NCI-H2171 (cell line): Measurements from ENCODE around the gene MAGI1.

Source experiments
- DNase-seq: peaks from one replicate; lab custom pipeline; 2025; lab: John Stamatoyannopoulos, UW

The MAGI1 gene

DNA sequence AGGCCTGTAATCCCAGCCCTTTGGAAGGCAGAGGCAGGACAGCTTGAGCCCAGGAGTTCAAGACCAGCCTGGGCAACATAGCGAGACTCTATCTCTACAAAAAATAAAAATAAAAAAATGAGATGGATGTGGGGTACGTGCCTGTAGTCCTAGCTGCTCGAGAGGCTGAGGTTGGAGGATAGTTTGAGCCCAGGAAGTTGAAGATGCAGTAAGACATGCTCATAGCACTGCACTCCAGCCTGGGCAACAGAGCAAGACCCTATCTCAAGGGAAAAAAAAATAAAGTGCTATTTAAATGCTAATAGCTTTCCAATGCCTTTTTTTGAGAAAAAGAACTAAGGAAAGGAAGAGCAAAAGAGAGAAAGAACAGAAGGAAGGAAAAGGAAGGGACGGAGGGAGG lies 94.5 kb downstream of the MAGI1 start:
- DNase-seq: no peak

DNA sequence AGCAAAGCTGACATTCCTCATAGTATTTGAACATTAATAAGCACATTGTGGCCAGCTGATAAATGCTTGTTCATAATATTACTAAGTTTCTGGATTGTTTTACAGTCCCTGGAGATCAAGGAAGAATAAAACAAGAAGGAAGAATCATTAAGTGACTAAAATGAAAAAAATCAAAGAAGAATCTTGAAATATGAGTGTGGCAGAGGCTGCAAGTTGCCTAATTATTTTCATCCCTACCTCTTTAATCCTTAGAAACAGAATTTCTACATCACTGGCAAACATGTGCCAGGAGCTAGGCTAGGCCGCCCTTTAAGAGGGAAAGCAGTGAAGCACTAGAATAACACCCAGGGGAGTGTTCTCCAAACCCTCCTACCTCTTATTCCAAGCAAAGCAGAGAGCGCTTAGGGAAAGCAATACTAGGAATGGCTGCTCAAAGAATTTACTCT lies 98.9 kb downstream of the MAGI1 start:
- DNase-seq: no peak

- no peak for DNase-seq
Observed at GRCh38 chr3:65939184-65939583, 99.5 kb downstream of the MAGI1 start.

- no peak for DNase-seq
Observed at GRCh38 chr3:65938676-65939075, 100.0 kb downstream of the MAGI1 start.

DNA sequence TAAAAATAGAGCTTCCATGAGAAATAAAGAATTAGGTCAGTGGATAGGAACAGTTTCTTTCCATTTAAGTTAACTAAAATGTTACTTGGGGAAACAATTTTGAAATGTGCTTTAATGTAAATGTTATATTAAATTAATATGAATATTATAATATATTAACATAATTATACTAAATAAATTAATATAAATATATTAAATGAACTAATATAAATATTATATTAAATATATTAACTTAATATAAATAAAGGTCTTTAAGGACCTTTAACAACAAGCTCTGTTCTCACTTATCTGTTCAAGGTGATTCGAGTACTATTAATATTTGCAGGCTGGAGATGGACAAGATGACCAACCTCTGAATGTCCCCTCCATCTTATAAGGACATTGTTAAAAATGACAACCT lies 100.6 kb downstream of the MAGI1 start:
- DNase-seq: no peak

- no peak for DNase-seq
Observed at GRCh38 chr3:65936908-65937638, 101.6 kb downstream of the MAGI1 start.

DNA sequence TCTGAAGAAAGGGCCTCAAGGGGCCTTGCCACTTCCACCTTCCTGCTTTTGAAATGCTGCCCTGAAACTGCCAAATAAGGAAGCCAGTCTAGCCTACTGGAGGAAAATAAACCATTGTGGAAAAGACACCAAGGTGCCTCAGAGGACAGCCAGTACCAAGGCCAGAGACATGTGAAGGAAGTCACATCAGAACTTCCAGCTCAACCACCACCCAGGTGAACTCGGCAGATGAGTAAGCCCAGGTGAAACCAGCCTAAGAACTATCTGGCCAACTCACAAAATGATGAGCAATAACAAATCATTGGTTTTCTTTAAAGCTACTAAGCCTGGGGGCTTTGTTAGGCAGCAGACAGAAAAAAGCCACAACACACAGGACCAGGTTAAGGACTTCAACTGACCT lies 103.0 kb downstream of the MAGI1 start:
- no peak for DNase-seq

- DNase-seq: no peak
Observed at GRCh38 chr3:65930648-65931047, 108.1 kb downstream of the MAGI1 start.

DNA sequence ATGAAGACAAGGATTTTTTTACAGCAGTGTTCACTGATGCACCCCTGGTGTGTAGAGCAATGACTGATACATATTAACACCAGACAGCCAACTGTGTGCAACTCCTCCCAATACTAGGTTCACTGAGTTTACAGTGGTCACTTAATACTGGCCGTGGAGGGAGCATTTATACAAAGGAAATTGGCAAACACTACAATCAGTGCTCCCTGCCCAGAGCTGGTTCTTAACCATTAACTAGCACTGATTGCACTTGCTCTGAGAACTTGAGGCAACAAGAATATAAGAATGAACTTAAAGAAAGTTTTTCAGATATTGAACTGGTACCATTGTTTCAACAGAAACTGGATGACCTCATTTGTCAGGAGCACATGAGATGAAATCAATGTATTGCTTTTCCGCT lies 110.6 kb downstream of the MAGI1 start:
- no peak for DNase-seq

- DNase-seq: no peak
Observed at GRCh38 chr3:65927576-65927975, 111.1 kb downstream of the MAGI1 start.

DNA sequence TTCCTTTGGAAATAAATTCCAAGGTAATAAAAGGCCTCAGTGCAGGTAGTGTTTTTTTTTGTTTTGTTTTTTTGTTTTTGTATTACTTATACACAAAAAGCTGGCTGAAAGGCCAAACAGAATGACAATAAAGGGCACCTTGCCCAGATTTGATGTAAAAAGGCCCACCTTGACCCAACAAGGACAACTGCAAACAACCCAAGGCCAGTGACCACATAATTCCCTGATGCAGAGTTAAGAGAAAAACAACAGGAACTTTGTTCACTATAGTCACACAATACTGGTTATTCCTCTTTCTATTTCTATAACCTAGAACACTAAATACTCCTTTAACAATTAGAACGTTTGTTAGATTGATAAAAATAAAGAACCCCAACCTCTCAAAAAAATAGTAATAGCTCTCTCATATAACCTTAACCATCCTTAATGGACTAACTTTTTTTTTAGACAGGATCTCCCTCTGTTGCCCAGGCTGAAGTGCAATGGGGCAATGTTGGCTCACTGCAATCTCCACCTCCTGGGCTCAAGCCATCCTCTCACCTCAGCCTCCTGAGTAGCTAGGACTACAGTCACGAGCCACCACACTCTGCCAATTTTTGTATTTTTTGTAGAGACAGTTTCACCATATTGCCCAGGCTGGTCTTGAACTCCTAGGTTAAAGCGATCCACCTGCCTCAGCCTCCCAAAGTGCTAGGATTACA lies 113.3 kb downstream of the MAGI1 start:
- DNase-seq: no peak

DNA sequence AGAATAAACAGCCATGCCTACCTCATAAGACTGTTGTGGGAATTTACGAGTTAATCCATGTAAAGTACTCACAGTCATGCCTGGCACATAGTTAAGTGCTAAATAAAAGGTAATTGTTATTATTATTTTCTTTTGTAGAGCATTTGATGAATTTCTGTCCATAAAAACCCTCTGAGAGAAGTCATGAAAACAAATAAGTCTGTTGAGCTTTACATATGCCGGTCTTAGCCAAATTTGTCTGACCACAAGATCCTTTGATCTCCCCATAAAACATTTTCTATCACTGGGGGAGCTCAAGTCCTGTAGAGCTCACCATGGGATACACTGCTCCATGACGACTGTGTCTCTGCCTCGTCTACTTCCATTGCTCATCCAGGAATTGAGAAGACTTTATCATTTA lies 114.0 kb downstream of the MAGI1 start:
- DNase-seq: no peak

GRCh38 chr3:65922441-65922840 lies 116.3 kb downstream of the MAGI1 start:
- DNase-seq: no peak

DNA sequence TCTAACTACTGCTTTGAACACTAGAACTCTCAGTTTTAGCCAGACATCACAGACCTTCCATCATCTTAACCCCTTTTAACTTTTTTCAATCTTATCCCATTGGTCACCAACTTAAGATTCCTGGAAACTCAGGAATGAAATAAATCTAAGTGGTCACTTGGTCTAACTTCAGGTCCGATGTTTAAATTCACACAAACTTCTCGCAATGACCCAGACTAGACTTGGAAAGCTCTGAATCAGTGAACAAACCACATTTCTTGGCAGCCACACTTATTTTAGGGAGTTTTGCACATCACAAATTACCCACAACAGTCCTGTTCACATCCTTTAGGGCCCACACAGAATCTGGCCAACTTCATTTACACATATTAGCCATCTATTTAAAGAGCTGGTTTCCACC lies 118.9 kb downstream of the MAGI1 start:
- no peak for DNase-seq

DNA sequence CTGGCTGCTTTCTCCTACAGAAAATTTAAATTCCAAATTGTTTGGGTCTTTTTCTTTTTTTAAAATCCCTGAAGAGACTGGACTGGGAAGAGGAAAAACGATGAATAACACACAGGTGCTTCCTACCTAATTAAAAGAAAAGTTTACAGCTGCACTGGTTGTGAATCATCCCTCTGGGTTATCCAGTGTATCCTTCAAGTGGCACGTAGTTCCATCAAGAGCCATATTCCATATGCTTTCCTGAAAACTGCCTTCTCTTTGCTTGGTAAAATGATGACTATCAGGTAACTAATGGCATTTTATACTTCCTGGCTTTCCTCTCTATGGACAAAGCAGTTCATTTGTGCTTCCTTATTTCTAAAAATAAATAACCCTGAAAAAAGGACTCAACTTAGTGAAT lies 123.2 kb downstream of the MAGI1 start:
- no peak for DNase-seq

DNA sequence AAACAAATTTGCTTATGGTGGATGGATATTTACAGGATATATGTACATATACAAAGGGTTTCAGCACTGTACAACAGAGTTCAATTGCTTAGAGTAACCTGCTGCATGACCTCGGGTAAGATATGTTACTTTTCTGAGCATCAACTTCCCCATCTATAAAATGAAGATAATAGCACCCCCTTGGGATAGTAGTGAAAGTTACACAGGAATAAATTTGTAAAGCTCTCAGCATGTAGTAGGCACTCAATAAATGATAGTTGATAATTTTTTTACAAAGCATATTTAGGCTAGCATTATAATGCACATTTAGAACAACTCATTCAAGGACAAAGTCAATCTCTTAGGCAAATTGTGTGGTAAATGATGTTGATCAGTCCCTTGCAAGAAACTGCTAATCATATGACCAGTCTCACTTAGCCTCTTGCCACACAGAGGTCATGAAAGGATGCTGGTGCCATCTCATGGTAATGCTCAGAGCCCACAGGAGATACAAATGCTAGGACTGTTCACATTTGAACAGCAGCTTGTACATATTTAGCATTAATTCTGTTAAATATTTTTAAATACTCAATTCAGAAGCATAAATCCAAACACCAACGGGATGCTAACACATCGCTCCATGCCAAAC lies 123.9 kb downstream of the MAGI1 start:
- no peak for DNase-seq

- DNase-seq: no peak
Observed at GRCh38 chr3:65914032-65914739, 124.5 kb downstream of the MAGI1 start.

GRCh38 chr3:65912647-65913046 lies 126.1 kb downstream of the MAGI1 start:
- no peak for DNase-seq

DNA sequence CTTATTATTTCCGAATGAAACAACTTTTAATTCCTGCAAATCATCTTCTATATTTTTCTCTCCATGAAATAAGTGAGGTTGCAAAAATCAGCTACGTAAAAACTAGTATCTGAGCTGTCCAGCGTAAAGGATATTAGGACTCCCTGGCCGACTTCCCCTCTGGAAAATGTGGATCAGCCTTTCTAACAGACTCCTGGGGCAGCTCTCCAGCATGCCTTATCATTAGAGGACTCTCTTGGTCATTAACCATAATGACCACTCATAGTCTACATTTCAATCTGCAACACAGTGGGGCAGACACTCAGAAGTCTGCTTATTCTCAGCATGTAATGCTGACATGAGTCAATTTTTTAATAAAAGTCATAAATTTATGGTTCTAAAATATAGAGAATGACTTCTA lies 130.1 kb downstream of the MAGI1 start:
- DNase-seq: no peak

- DNase-seq: no peak
Observed at GRCh38 chr3:65907232-65908130, 131.2 kb downstream of the MAGI1 start.

- DNase-seq: no peak
Observed at GRCh38 chr3:65905771-65906170, 132.9 kb downstream of the MAGI1 start.

DNA sequence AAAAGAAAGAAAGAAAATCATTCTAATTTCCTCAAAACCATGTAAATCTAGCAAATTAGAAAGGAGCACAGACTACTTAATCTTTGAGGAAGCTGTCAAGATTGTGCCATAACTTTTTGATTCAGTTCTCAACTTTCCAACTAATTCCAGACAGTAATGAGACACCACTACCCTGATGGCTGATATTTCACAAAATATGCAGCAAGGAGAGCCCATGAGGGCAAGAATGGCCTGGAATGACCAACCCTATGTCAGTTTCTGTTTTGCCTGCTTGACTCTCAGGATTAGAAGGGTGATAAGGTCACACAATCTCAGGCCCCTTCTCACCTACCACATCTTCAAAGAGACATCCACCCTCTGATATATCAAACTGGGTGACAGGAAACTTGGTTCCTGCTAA lies 134.7 kb downstream of the MAGI1 start:
- DNase-seq: no peak
